HG03571 (cell line): ENCODE data around the gene TET3.

Experiments
- ATAC-seq: cut with Tn5 transposase; IDR thresholded peaks from one replicate; pipeline ENCODE4 v1.9.1; 2021; ENCODE audit not compliant: unreplicated experiment

Gene TET3

GRCh38 chr2:73963385-73964120 lies 21.2 kb upstream of the TET3 start:
- no peak for ATAC-seq

- ATAC-seq, result no peak
These were observed 20.5 kb upstream of the TET3 start for GRCh38 chr2:73964223-73964622.

- ATAC-seq, result no peak
These were observed 19.7 kb upstream of the TET3 start for GRCh38 chr2:73965053-73965452.

- ATAC-seq, result no peak
These were observed 16.3 kb upstream of the TET3 start for GRCh38 chr2:73968357-73968937.

- ATAC-seq, result no peak
These were observed 15.4 kb upstream of the TET3 start for GRCh38 chr2:73969356-73969755.

- ATAC-seq, result no peak
These were observed 14.4 kb upstream of the TET3 start for GRCh38 chr2:73970141-73970803.

- peak; percentile 80 for ATAC-seq
These were observed 13.7 kb upstream of the TET3 start for GRCh38 chr2:73970850-73971471.

GRCh38 chr2:73971722-73972121 lies 13.0 kb upstream of the TET3 start:
- no peak for ATAC-seq

GRCh38 chr2:73972846-73973245 lies 11.9 kb upstream of the TET3 start:
- ATAC-seq, result no peak

GRCh38 chr2:73975731-73976130 lies 9.0 kb upstream of the TET3 start:
- ATAC-seq, result no peak

- no peak for ATAC-seq
These were observed 7.9 kb upstream of the TET3 start for GRCh38 chr2:73976803-73977202.

- ATAC-seq, result no peak
These were observed 7.2 kb upstream of the TET3 start for GRCh38 chr2:73977466-73977865.

- ATAC-seq, result no peak
These were observed 5.7 kb upstream of the TET3 start for GRCh38 chr2:73979021-73979420.

- no peak for ATAC-seq
These were observed 5.0 kb upstream of the TET3 start for GRCh38 chr2:73979686-73980085.

- no peak for ATAC-seq
These were observed 4.1 kb upstream of the TET3 start for GRCh38 chr2:73980566-73980965.

GRCh38 chr2:73981081-73982001 lies 3.4 kb upstream of the TET3 start:
- ATAC-seq, result no peak

- ATAC-seq, result no peak
These were observed 2.5 kb upstream of the TET3 start for GRCh38 chr2:73982140-73982617.

- ATAC-seq, result no peak
These were observed 1.1 kb upstream of the TET3 start for GRCh38 chr2:73983322-73984202.

GRCh38 chr2:73984922-73985307 lies 205 bp downstream of the TET3 start:
- peak; percentile 17 for ATAC-seq
